GM10266 (cell line): ENCODE data around the gene NFIX.

Experiments
- DNase-seq: peaks from one replicate; pipeline ENCODE4 v3.0.0; 2012; ENCODE audit errors: extremely low spot score
- CTCF ChIP-seq: IDR thresholded peaks from 2 replicates; pipeline ENCODE4 v1.5.1; 2012; ENCODE audit warnings: mild to moderate bottlenecking, low read depth; ENCODE audit not compliant: control insufficient read depth, insufficient read depth; ENCODE audit errors: missing control alignments

Gene NFIX

GRCh38 chr19:12986726-12987125 is 8.5 kb upstream of the NFIX start:
- no peak for TF ChIP-seq CTCF
- no peak for DNase-seq

GRCh38 chr19:12987190-12987589 is 8.1 kb upstream of the NFIX start:
- no peak for TF ChIP-seq CTCF
- no peak for DNase-seq

GRCh38 chr19:12987781-12988180 is 7.5 kb upstream of the NFIX start:
- no peak for DNase-seq
- TF ChIP-seq CTCF, result no peak

- no peak for DNase-seq
- TF ChIP-seq CTCF, result no peak
Observed at GRCh38 chr19:12990431-12990830, 4.8 kb upstream of the NFIX start.

GRCh38 chr19:12990853-12991252 is 4.4 kb upstream of the NFIX start:
- no peak for TF ChIP-seq CTCF
- no peak for DNase-seq

- no peak for TF ChIP-seq CTCF
- DNase-seq, result no peak
Observed at GRCh38 chr19:12991296-12991695, 4.0 kb upstream of the NFIX start.

- no peak for TF ChIP-seq CTCF
- no peak for DNase-seq
Observed at GRCh38 chr19:12992729-12993128, 2.5 kb upstream of the NFIX start.

GRCh38 chr19:12993562-12993961 is 1.7 kb upstream of the NFIX start:
- DNase-seq, result no peak
- no peak for TF ChIP-seq CTCF
